NB4 (cell line): ENCODE data around the gene MAP3K7.
A peak's percentile ranks its signal among the peaks of the same experiment; 100 is the strongest.

Experiments used
- DNase-seq: peaks from one replicate; pipeline ENCODE4 v3.0.0; 2010; ENCODE audit warnings: low read depth
- H3K4me3 ChIP-seq: one replicate; pipeline ENCODE4 v1.5.1; 2011; ENCODE audit warnings: mild to moderate bottlenecking, low read depth, low read length, moderate library complexity
- CTCF ChIP-seq: IDR thresholded peaks from one replicate; pipeline ENCODE4 v1.5.1; 2012; ENCODE audit warnings: low read depth, low read length
- MYC ChIP-seq: IDR thresholded peaks from 2 replicates; pipeline ENCODE4 v1.6.1; 2011; ENCODE audit warnings: low read depth, low read length
- POLR2A ChIP-seq: IDR thresholded peaks from 2 replicates; pipeline ENCODE4 v1.6.1; 2011; ENCODE audit warnings: mild to moderate bottlenecking; ENCODE audit not compliant: insufficient read length; ENCODE audit errors: extremely low read depth
- TF ChIP-seq, protein P1 (sequence below): IDR thresholded peaks from 2 replicates; pipeline ENCODE4 v1.6.1; 2011; ENCODE audit warnings: low read depth, low read length

Gene MAP3K7

GRCh38 chr6:90478789-90479602 is 107.9 kb downstream of the MAP3K7 start:
- TF ChIP-seq MYC, result no peak
- TF ChIP-seq POLR2A, result no peak
- TF ChIP-seq, protein P1, sequence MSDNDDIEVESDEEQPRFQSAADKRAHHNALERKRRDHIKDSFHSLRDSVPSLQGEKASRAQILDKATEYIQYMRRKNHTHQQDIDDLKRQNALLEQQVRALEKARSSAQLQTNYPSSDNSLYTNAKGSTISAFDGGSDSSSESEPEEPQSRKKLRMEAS, result 0 out of 2 replicates have a peak, but pooled peaks have one; percentile 19
- peak; percentile 65 for TF ChIP-seq CTCF
- H3K4me3 ChIP-seq, result no peak overlapping the region
- peak; percentile 90 for DNase-seq

DNA sequence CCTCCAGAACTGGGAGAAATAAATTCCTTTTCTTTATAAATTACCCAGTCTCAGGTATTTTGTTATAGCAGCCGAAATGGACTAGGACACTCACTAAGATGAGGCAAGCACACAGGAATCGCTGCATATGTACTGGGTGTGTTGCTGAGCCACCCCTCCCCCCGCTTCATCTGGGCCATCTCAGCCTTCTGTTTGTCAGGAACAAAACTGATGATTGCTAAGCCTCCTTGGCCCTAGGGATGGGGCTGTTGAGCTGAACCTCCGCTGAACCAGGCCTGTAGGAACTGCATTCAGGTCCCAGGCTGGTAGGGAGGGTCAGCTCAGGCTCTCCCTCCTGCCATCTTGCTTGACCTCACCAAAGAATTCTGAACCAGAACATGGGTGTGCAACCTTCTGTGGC is 108.6 kb downstream of the MAP3K7 start:
- TF ChIP-seq, protein P1, result no peak
- no peak for TF ChIP-seq CTCF
- TF ChIP-seq POLR2A, result no peak
- TF ChIP-seq MYC, result no peak
- no peak for DNase-seq

DNA sequence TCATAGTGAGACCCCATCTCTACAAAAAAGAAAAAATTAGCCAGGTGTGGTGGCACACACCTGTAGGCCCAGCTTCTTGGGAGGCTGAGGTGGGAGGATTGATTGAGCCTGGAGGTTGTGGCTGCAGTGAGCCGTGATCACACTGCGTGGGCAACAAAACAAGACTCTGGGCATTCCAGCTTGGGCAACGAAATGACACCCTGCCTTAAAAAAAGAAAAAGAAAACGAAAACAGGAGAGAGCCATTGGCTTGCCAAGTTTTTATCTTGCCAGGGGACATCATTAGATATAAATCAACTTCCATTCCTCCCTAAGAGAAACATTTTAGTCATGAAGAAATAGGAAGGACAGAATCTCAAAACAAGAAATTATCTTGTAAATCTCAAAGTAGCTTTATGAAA is 109.5 kb downstream of the MAP3K7 start:
- no peak for TF ChIP-seq POLR2A
- TF ChIP-seq, protein P1, result no peak
- TF ChIP-seq CTCF, result no peak
- TF ChIP-seq MYC, result no peak
- no peak for DNase-seq
- no peak overlapping the region for H3K4me3 ChIP-seq

More for the DNA sequence above, 108.6 kb downstream of the MAP3K7 start:
- no peak overlapping the region for H3K4me3 ChIP-seq

GRCh38 chr6:90472716-90473115 is 114.2 kb downstream of the MAP3K7 start:
- H3K4me3 ChIP-seq, result no peak overlapping the region
- TF ChIP-seq, protein P1, result no peak
- no peak for TF ChIP-seq POLR2A
- TF ChIP-seq MYC, result no peak
- TF ChIP-seq CTCF, result no peak
- no peak for DNase-seq

- H3K4me3 ChIP-seq, result no peak overlapping the region
- TF ChIP-seq CTCF (no peak), MYC (no peak)
- no peak for DNase-seq
Observed at GRCh38 chr6:90471263-90471662, 115.6 kb downstream of the MAP3K7 start.

DNA sequence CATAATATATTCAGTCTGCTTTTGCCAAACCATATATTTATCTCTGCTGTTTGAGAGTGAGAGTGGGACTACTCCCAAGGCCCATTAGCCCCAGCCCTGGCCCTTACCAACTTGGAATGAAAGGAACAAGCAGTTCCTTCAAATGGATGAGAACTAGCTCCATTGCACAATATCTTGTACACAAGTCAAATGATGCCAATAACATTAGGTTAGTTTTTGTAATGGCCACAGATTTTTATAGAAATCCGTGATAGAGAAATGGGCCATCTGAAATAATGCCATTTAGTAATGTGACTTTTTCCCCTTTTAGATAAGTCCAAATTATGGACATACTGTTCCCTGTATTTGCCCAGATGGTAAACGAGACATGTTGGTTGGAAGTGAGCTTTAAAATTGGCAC is 117.0 kb downstream of the MAP3K7 start:
- TF ChIP-seq MYC (no peak), POLR2A (no peak), CTCF (no peak)
- TF ChIP-seq, protein P1, result no peak
- DNase-seq, result no peak
- H3K4me3 ChIP-seq, result no peak overlapping the region
